PC-3 (cell line): Measurements from ENCODE around the gene PGC.

Experiments
- CTCF ChIP-seq: fragments of 300-600 bp; sonication (generic); conservative IDR thresholded peaks from 2 replicates; pipeline ENCODE4 v1.5.1; 2017; ENCODE audit warnings: antibody characterized with exemption, low read depth, mild to moderate bottlenecking, low read length
- EZH2 ChIP-seq: fragments of 300-600 bp; sonication (generic); IDR thresholded peaks from one replicate; pipeline ENCODE4 v1.6.1; 2017; ENCODE audit warnings: antibody characterized with exemption, mild to moderate bottlenecking, low read length; ENCODE audit not compliant: unreplicated experiment

GRCh38 chr6:41732591-41733359 is 14.4 kb downstream of the PGC start:
- TF ChIP-seq CTCF (no peak), EZH2 (no peak)
